HepG2 (cell line): Measurements from ENCODE around the gene POLR1H. TPM values are rescaled to one million over a fixed set of nuclear protein-coding genes. Genes with fewer than 3 reads are reported as not detected.
A peak's percentile ranks its signal among the peaks of the same experiment; 100 is the strongest.

Experiments
- ASH2L ChIP-seq: fragments of 300-600, 200-600 bp; sonication (generic); IDR thresholded peaks from 2 replicates; pipeline ENCODE4 v1.7.0; 2017; ENCODE audit warnings: low read depth, mild to moderate bottlenecking, moderate library complexity, mixed read lengths, low read length; ENCODE audit not compliant: insufficient read length
- CSRNP2 ChIP-seq: sonication (generic); formaldehyde crosslinking; conservative IDR thresholded peaks from 2 replicates; pipeline ENCODE4 v1.8.0; 2022; ENCODE audit warnings: low read depth, missing genetic modification reagents
- HNRNPL ChIP-seq: fragments of 200-400 bp; formaldehyde crosslinking; IDR thresholded peaks from 2 replicates; pipeline ENCODE4 v1.6.1; 2017; ENCODE audit warnings: mild to moderate bottlenecking, low read depth, low read length
- HOXD1 ChIP-seq: sonication (generic); formaldehyde crosslinking; IDR thresholded peaks from 2 replicates; pipeline ENCODE4 v1.5.0; 2020; ENCODE audit warnings: missing genetic modification reagents
- MIXL1 ChIP-seq: IDR thresholded peaks from 2 replicates; pipeline ENCODE4 v1.6.1; 2016
- MXD3 ChIP-seq: IDR thresholded peaks from 2 replicates; pipeline ENCODE4 v1.6.1; 2016; ENCODE audit warnings: mild to moderate bottlenecking, missing biosample characterization, missing genetic modification reagents
- MYC ChIP-seq: sonication (generic); formaldehyde crosslinking; IDR thresholded peaks from 2 replicates; pipeline ENCODE4 v1.9.0; 2021; ENCODE audit warnings: missing genetic modification reagents, borderline replicate concordance
- RFXANK ChIP-seq: IDR thresholded peaks from 2 replicates; pipeline ENCODE4 v1.6.1; 2016
- SALL2 ChIP-seq: sonication (generic); formaldehyde crosslinking; IDR thresholded peaks from 2 replicates; pipeline ENCODE4 v1.8.1; 2023; ENCODE audit warnings: mild to moderate bottlenecking, missing genetic modification reagents, inconsistent platforms
- SSRP1 ChIP-seq: IDR thresholded peaks from 2 replicates; pipeline ENCODE4 v1.6.1; 2016; ENCODE audit warnings: control low read depth
- TEAD3 ChIP-seq: optimal IDR thresholded peaks from 2 replicates; pipeline ENCODE3; 2016; ENCODE audit warnings: borderline replicate concordance
- YEATS2 ChIP-seq: sonication (generic); formaldehyde crosslinking; IDR thresholded peaks from 2 replicates; pipeline ENCODE4 v1.4.0; 2020; ENCODE audit warnings: missing genetic modification reagents, borderline replicate concordance
- ZBTB38 ChIP-seq: sonication (generic); formaldehyde crosslinking; IDR thresholded peaks from 2 replicates; pipeline ENCODE4 v1.5.1; 2020; ENCODE audit warnings: mild to moderate bottlenecking, missing genetic modification reagents
- ZFP1 ChIP-seq: IDR thresholded peaks from 2 replicates; pipeline ENCODE4 v1.6.1; 2016
- ZNF367 ChIP-seq: sonication (generic); formaldehyde crosslinking; IDR thresholded peaks from 2 replicates; pipeline ENCODE4 v1.4.0; 2020; ENCODE audit warnings: missing genetic modification reagents, borderline replicate concordance
- ZNF451 ChIP-seq: sonication (generic); formaldehyde crosslinking; IDR thresholded peaks from 2 replicates; pipeline ENCODE4 v1.5.0; 2020; ENCODE audit warnings: mild to moderate bottlenecking, missing genetic modification reagents
- ZNF556 ChIP-seq: sonication (generic); formaldehyde crosslinking; IDR thresholded peaks from 2 replicates; pipeline ENCODE4 v1.4.0; 2020; ENCODE audit warnings: mild to moderate bottlenecking, missing genetic modification reagents, borderline replicate concordance
- ZNF557 ChIP-seq: sonication (generic); formaldehyde crosslinking; IDR thresholded peaks from 2 replicates; pipeline ENCODE4 v1.4.0; 2020; ENCODE audit warnings: missing genetic modification reagents
- ZNF687 ChIP-seq: sonication (generic); formaldehyde crosslinking; IDR thresholded peaks from 2 replicates; pipeline ENCODE4 v1.5.1; 2020; ENCODE audit warnings: mild to moderate bottlenecking, missing genetic modification reagents, moderate library complexity
- ZNF747 ChIP-seq: sonication (generic); formaldehyde crosslinking; IDR thresholded peaks from 2 replicates; pipeline ENCODE4 v1.8.1; 2023; ENCODE audit warnings: missing genetic modification reagents, mild to moderate bottlenecking, borderline replicate concordance
- ZNF782 ChIP-seq: sonication (generic); formaldehyde crosslinking; IDR thresholded peaks from 2 replicates; pipeline ENCODE4 v1.4.0; 2020; ENCODE audit warnings: missing genetic modification reagents, mild to moderate bottlenecking, borderline replicate concordance
- polyA plus RNA-seq, 8 experiments: library from polyadenylated mRNA; depleted of rRNA in 3 of 8; stranded (reverse) in 7 of 8; unstranded in 1 of 8; fragments of >200 nt; fragmentation: Illumina TruSeq in 4 of 8; extraction: Trizol in 4 of 8; gene quantifications; 2 replicates each; pipeline versions ENCODE4 v1.2.1 to v1.2.3, GENCODE V29; 2011 to 2016; ENCODE audit warnings: low read depth in 4 of 8, missing spikeins in 1 of 8, mixed read lengths in 1 of 8; ENCODE audit not compliant: insufficient read depth in 1 of 8
- total RNA-seq, 5 experiments: library from RNA; depleted of rRNA; stranded (reverse); fragments of >200 nt; fragmentation: Illumina TruSeq; extraction: Trizol; gene quantifications; 2 replicates each; pipeline ENCODE4 v1.2.3, GENCODE V29; 2016; ENCODE audit warnings: low read depth in 1 of 5
- TF ChIP-seq, protein P1 (sequence below): sonication (generic); formaldehyde crosslinking; IDR thresholded peaks from 2 replicates; pipeline ENCODE4 v1.8.0; 2022; ENCODE audit warnings: mild to moderate bottlenecking, missing genetic modification reagents, borderline replicate concordance

The POLR1H gene
- total and polyA plus RNA-seq, 2 of the 13 experiments (the other 11 are each of a cell fraction or from before 2014, with no cell fraction given) = 61.4 to 79.8 TPM

DNA sequence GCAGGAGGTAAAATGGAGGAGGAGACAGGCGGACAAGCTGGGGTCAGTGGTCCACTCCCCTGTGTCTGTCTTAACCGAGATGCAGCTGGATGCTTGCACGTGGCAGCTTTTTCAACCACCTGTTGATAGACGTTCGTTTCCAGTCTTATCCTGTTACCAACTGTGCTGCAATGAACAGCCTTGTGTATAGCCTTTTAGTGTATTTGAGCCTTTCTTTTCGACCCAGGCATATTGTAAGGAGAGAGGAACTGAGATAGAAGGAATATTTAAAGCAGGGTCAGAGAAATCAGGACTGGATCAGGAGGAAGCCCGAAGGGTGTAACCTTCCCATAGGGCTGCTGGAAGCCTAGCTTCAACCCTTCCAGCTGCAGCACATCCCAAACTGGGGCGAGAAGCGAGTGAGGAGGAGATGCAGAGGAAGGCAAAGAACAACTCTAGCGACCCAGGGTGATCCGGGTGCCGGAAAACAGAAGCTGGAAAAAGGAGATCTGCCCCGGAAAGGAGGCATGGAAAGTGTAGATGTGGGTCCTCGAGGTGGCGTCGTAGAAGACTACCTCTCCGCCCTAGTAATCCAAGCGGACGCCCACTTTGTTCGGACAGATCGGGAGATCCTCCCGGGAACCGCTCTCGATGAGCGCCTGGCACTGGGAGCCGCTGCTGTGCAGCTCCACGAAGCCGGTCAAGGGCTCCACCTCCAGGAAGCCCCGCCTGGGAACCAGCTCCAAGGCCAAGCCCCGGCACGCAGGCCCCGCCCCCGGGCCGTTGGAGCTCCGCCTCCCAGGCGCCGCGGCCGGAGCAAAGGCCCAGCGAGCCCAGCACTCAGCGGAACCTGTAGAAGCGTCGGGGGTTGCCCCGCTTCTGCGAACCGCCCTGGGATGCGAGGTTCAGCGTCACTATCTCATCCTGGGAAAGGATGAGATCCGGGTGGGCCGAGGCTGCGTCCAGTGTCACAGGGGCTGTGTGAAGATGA lies 40.7 kb downstream of the POLR1H start (continued):
- TF ChIP-seq TEAD3 (peak; percentile 83), ZBTB38 (peak; percentile 74), ZNF451 (peak; percentile 28), ZNF556 (CRISPR knock-in tag) (no peak), ZNF782 (CRISPR knock-in tag) (no peak), ZNF367 (no peak), SSRP1 (no peak; the same call in 1 of the 2 replicates), ZNF747 (CRISPR knock-in tag) (no peak; the same call in 1 of the 2 replicates), ZNF557 (CRISPR knock-in tag) (no peak), HOXD1 (peak; percentile 50), SALL2 (no peak), RFXANK (CRISPR knock-in tag) (peak; percentile 70), YEATS2 (CRISPR knock-in tag) (no peak; the same call in 1 of the 2 replicates), MYC (CRISPR knock-in tag) (peak; percentile 60; the same call in 1 of the 2 replicates), MIXL1 (CRISPR knock-in tag) (peak; percentile 80), CSRNP2 (CRISPR knock-in tag) (no peak), ZFP1 (CRISPR knock-in tag) (no peak; the same call in 1 of the 2 replicates), ASH2L (no peak), ZNF687 (CRISPR knock-in tag) (peak; percentile 93), HNRNPL (no peak), MXD3 (CRISPR knock-in tag) (peak; percentile 74; the same call in 1 of the 2 replicates)
- TF ChIP-seq, protein P1, sequence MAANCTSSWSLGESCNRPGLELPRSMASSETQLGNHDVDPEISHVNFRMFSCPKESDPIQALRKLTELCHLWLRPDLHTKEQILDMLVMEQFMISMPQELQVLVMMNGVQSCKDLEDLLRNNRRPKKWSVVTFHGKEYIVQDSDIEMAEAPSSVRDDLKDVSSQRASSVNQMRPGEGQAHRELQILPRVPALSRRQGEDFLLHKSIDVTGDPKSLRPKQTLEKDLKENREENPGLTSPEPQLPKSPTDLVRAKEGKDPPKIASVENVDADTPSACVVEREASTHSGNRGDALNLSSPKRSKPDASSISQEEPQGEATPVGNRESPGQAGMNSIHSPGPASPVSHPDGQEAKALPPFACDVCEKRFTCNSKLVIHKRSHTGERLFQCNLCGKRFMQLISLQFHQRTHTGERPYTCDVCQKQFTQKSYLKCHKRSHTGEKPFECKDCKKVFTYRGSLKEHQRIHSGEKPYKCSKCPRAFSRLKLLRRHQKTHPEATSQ (CRISPR knock-in tag) = peak; percentile 65; the same call in 1 of the 2 replicates
